HUDEP-2 (cell line): Measurements from ENCODE around the gene PLP1.
"Not testable (repeated sequence)": the region's sequence is repeated elsewhere in the genome, so short reads cannot be mapped to it uniquely, and the experiment has no call there.

Experiments
- DNase-seq, 76 experiments: peaks; one replicate each; lab custom pipeline; 2025; ENCODE audit not compliant: unreplicated experiment in 76 of 76; lab: John Stamatoyannopoulos, UW

The PLP1 gene

DNA sequence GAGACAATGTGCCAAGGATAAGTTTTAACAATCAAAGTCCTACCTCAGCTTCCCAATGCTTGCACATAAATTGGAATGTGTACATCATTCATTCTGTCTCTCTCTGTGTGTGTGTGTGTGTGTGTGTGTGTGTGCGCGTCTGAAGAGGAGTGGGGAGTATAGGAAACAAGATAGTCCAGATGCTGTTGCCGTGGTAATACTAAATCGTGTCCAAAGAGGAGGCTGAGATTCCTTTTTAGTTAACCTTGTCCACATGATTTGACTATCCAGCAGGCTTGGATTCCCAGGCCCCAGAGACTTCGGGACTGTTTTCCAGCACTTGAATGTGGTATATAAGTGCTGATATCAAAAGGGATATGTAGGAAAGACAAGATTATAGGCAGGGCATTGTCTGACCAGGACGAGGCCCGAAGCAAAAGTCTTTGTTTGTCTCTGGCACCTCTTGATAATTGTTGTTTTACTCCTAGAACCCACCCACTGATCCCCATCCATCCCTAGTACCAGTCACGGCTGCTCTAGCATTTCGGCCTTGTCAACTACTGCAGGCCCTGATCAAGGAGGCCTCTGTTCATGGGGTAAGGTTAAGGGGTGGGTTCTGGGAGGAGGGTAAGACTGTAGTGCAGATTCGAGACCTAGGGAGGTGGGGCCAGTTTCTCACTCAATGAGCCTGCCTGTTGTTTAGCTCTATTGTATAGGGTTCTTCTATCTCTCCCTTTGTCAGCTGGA lies 3.9 kb downstream of the PLP1 start:
- no peak for DNase-seq

DNA sequence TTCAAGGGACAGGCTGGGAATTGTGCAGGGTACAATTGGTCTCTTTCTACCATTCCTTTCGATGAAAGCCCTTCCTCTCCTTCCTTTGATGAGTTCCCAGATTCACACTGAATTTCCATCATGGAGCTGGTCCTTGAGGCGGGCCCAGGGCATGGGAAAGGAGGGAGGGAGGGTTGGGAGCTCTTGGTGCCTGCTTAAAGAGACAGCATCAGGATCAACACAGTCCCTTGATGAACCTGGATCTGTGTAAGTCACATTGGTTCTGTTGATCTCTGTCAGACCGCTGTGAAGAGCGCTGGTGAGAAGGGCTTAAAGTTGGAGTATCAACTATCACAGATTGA lies 4.4 kb downstream of the PLP1 start:
- DNase-seq = no peak

GRCh38 chrX:103781706-103782105 lies 5.1 kb downstream of the PLP1 start:
- DNase-seq = no peak

DNA sequence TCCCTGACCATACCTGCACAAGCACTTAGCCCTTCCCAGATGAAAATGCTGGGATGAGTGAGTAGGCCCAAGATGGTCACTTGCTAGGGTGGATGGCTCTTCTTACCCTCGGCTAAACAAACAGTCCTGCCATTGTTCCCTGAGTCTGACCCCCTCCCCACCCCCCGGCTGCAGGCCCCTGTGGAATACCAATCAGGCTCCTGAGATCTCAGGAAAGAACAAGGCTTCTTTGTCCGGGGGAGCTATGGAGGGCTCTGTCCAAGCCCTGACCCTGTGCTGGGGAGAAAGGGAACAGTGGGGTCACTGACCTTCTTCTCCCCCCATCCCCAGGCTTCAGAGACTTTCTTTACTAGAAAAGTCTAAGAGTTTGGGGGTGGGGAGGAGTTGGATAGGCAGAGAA lies 6.0 kb downstream of the PLP1 start:
- no peak for DNase-seq

DNA sequence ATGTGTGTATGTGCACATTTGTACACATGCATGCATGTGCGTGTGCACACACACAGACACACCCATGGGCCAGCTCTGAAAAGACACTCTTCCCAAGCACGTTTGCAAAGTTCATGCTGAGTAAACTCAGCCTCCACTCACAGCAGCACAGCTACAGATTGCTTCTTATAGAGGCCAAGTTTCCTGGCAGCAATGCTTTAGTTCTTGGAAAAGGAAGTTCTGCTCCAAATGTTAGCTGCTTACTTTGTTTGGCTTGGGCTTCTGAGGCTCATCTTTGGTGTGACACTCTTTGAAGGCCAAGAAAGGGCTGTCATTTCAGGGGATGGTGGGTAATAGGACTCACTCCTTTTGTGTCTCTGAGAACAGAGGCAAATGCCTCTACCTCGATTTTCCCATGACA lies 6.6 kb downstream of the PLP1 start:
- DNase-seq = no peak

DNA sequence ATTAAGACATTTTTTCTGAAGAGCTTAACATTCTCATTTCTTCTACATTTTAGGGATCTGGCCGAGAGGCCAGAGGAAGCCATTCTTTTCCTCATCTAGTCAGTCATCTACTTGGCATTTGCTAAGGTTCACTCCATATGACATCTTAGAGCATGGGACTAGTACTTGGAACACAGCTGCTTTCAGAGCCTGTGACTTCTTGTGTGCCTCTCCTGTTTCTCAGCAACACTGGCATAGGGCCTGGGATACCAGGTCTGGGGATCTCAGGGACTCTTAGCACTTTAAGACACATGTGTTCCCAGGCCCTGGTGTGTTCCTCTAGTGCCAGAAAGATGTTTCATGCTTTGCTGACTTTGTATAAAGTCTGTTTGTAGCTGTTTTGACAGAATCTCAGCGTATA lies 7.3 kb downstream of the PLP1 start:
- no peak for DNase-seq

DNA sequence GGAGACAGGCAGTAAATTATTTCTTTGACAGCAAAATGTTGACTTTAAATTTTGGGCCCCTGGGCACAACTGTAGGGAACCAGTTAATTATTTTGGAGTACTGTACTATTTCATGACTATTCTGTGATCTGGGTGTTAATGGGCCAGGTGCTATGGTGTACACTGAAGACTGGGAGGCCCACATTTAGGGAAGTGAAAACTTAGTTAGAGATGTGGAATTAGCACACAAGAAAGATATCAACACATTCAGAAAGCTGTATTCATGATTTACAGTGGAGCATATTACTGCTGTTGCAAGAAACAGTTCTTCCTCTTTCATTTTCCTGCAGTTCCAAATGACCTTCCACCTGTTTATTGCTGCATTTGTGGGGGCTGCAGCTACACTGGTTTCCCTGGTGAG lies 12.4 kb downstream of the PLP1 start:
- no peak for DNase-seq

DNA sequence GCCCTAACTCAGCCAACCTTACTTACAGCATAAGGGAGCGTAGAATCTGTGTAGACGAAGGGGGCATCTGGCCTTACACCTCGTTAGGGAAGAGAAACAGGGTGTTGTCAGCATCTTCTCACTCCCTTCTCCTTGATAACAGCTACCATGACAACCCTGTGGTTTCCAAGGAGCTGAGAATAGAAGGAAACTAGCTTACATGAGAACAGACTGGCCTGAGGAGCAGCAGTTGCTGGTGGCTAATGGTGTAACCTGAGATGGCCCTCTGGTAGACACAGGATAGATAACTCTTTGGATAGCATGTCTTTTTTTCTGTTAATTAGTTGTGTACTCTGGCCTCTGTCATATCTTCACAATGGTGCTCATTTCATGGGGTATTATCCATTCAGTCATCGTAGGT lies 14.6 kb downstream of the PLP1 start:
- no peak for DNase-seq

- DNase-seq = no peak
Measured at GRCh38 chrX:103791826-103792485, 15.3 kb downstream of the PLP1 start.

- DNase-seq = no peak
Measured at GRCh38 chrX:103792916-103793544, 16.4 kb downstream of the PLP1 start.

GRCh38 chrX:103793545-103793940 lies 16.9 kb downstream of the PLP1 start:
- no peak for DNase-seq

DNA sequence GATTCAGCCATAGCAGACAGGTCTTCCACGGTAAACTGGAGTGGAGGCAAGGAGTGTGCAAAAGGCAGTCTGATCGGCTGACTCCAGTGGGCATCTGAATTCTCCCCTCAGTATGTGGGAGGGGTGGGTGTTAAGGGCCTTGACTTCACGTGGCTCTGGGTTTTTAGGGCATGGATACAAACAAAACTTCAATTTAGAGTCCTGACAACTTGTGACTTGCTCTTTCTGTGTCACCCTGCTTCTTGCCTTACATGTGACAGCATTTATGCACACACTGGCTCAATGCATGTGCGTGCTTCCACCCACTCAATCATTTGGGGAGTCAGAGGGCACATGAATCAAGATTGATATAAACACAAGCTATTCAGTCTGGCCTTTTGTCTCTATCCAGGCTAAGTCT lies 17.5 kb downstream of the PLP1 start:
- no peak for DNase-seq

GRCh38 chrX:103797691-103798090 lies 21.1 kb downstream of the PLP1 start:
- DNase-seq = no peak

GRCh38 chrX:103800318-103800717 lies 23.7 kb downstream of the PLP1 start:
- DNase-seq = no peak

GRCh38 chrX:103805860-103806259 lies 29.2 kb downstream of the PLP1 start:
- DNase-seq = no peak

DNA sequence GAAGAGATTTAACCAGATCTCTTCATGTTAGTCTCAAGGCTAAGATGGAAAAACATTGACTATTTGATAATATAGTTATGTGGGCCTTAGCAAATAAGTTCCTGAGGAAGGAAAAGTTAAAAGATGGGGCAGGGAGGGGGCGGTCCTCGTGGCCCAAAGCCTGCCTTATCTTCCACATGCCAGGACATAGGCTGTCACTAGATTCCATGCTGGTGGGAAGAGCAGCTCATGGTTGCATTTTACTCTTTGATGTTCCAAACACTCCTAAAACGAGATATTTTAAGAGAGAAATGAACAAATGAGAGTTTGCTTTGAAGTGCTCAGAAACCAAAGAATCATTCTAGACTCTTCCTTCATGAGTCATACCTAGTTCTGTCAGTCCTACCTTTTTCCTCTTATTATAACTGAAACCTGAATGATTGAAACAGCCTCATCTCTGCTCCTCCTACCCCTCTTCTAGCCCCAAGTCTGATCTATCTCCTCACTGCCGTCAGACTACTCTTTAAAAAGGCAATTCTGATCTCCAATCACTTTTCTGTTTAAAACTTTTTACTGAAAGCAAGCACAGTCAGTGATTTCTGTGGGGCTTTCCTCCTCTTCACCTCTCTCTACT lies 30.3 kb downstream of the PLP1 start:
- DNase-seq = no peak

GRCh38 chrX:103811858-103812257 lies 35.2 kb downstream of the PLP1 start:
- DNase-seq = no peak

DNA sequence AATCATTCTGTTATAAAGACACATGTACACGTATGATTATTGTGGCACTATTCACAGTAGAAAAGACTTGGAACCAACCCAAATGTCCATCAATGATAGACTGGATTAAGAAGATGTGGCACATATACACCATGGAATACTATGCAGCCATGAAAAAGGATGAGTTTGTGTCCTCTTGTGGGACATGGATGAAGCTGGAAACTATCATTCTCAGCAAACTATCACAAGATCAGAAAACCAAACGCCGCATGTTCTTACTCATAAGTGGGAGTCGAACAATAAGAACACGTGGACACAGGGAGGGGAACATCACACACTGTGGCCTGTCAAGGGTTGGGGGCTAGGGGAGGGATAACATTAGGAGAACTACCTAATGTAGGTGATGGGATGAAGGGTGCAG lies 40.5 kb downstream of the PLP1 start:
- DNase-seq = not testable (repeated sequence)

DNA sequence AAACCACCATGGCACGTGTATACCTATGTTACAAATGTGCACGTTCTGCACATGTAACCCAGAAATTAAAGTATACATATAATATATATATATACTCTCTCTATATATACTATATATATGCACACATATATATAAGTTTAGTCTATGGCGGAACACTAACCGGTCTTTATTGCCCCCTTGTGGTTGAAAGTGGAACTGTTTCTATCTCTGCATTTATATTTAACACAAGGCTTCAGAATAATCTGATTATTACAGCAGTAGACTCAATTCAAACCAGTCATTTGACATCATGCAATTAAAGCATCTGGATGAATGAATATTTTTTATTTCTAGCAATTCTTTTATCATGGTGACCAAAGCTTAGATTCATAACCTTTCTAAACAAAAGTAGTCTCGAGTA lies 40.9 kb downstream of the PLP1 start:
- DNase-seq = peak in 26 of 76 experiments; percentile 0 to 46 (median 8)

DNA sequence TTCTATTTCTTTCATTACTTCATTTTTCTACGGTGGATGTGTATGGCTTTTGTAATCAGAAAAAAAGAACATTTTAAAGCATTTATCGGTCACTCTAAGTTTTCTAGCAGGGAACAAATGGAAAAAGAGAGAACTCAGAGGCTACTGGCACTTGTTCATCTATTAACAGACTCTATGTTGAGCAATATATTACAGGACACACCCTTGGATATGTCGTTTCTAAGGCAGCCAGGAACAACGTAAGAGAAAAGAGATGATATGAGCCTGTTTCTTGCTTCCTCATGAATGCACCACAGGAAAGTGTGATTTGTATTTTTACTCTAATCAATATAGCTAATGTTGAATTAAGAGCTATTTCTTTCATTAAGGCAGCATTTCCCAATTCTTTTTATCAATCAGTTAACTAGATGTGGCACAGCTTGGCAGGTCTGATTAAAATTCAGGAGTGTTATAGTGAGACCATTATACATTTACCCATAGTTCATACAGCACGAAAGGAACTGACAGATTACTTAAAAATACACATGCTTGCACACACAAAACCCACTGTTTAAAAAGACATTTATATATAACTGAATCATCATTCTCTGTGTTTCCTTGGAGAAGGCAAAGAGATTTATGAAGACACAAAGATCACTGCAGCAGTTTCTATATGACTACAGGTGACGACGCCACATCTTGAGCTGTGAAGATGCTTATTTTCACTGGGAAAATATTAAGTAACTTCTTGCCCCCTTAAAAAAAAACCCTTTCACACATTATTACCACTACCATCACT lies 42.4 kb downstream of the PLP1 start:
- DNase-seq = no peak

- DNase-seq = not testable (repeated sequence)
Measured at GRCh38 chrX:103820802-103821201, 44.2 kb downstream of the PLP1 start.
